Measurements from ENCODE around the gene ABR.
"Not testable (repeated sequence)": the region's sequence is repeated elsewhere in the genome, so short reads cannot be mapped to it uniquely, and the experiment has no call there.

Gene ABR

GRCh38 chr17:1107083-1107776, 72.6 kb downstream of the ABR start:
- Histone ChIP-seq H3K36me3 (ENCODE audit: control insufficient read depth in 4 of 4, insufficient read depth in 4 of 4, low read length in 3 of 4) (peaks cover 0 to 18% (median 0%) of the 10 kb centered on the region in 4 experiments), H3K4me1 (ENCODE audit: control extremely low read depth in 1 of 4, control insufficient read depth in 4 of 4, insufficient read depth in 4 of 4, low read length in 3 of 4) (peaks cover 0 to 53% (median 46%) of the 10 kb centered on the region in 4 experiments), H3K27me3 (replicated peaks in 2 of 5; ENCODE audit: control insufficient read depth in 4 of 5, insufficient read depth in 5 of 5, low read length in 4 of 5) (no peaks in the 10 kb centered on the region), H3K9me3 (ENCODE audit: control extremely low read depth in 1 of 5, control insufficient read depth in 4 of 5, insufficient read depth in 2 of 5, low read depth in 1 of 5, low read length in 4 of 5) (no peaks in the 10 kb centered on the region), H3K4me3 (ENCODE audit: control insufficient read depth in 1 of 7, extremely low read depth in 1 of 7, insufficient read depth in 4 of 7, low read depth in 2 of 7, low read length in 6 of 7) (no peak overlapping the region), H3K27ac (ENCODE audit: insufficient read depth in 1 of 2, low read depth in 1 of 2, low read length in 2 of 2, poor library complexity in 1 of 2, severe bottlenecking in 2 of 2) (no peak overlapping the region)
- ChIA-PET CTCF (no interaction called here), POLR2A (no interaction called here)
- 99% methylated on average over 14 of the region's 20 CpGs for whole genome bisulfite sequencing (ENCODE audit: insufficient coverage)
- DNase-seq = no peak

- peaks cover 0 to 24% (median 17%) of the 10 kb centered on the region in 4 experiments for H3K4me1 ChIP-seq (ENCODE audit: control extremely low read depth in 1 of 4, control insufficient read depth in 4 of 4, insufficient read depth in 4 of 4, low read length in 3 of 4)
- POLR2A ChIA-PET = no interaction called here
- no peaks in the 10 kb centered on the region for H3K9me3 ChIP-seq (ENCODE audit: control extremely low read depth in 1 of 5, control insufficient read depth in 4 of 5, insufficient read depth in 2 of 5, low read depth in 1 of 5, low read length in 4 of 5)
- 100% methylated on average over 4 of the region's 8 CpGs for WGBS (ENCODE audit: insufficient coverage)
- H3K4me3 ChIP-seq (ENCODE audit: control insufficient read depth in 1 of 7, extremely low read depth in 1 of 7, insufficient read depth in 4 of 7, low read depth in 2 of 7, low read length in 6 of 7) = no peak overlapping the region
- H3K36me3 ChIP-seq (ENCODE audit: control insufficient read depth in 4 of 4, insufficient read depth in 4 of 4, low read length in 3 of 4) = peaks cover 0 to 32% (median 6%) of the 10 kb centered on the region in 4 experiments
- DNase-seq = no peak
- H3K27me3 ChIP-seq (replicated peaks in 2 of 5; ENCODE audit: control insufficient read depth in 4 of 5, insufficient read depth in 5 of 5, low read length in 4 of 5) = no peaks in the 10 kb centered on the region
- H3K27ac ChIP-seq (ENCODE audit: insufficient read depth in 1 of 2, low read depth in 1 of 2, low read length in 2 of 2, poor library complexity in 1 of 2, severe bottlenecking in 2 of 2) = no peak overlapping the region
- CTCF ChIA-PET = interaction anchor here (1.0 kb wide), 1 partner anchor 84 kb away, joined by 3 read pairs; no protein-coding TSS in a partner anchor
Observed at GRCh38 chr17:1104222-1104621, 75.6 kb downstream of the ABR start.

- POLR2A ChIA-PET = no interaction called here
Observed at GRCh38 chr17:1100382-1100781, 79.4 kb downstream of the ABR start.

GRCh38 chr17:1099242-1099641, 80.5 kb downstream of the ABR start:
- POLR2A ChIA-PET = interaction anchor here (0.6 kb wide), 1 partner anchor 163 kb away, joined by 4 read pairs; no protein-coding TSS in a partner anchor
- no peak for DNase-seq
- WGBS (ENCODE audit: insufficient coverage) = 96% methylated on average over 9 of the region's 9 CpGs
- H3K36me3 ChIP-seq (ENCODE audit: control insufficient read depth in 4 of 4, insufficient read depth in 4 of 4, low read length in 3 of 4) = peaks cover 0 to 37% (median 13%) of the 10 kb centered on the region in 4 experiments
- CTCF ChIA-PET = no interaction called here
- H3K27ac ChIP-seq (ENCODE audit: insufficient read depth in 1 of 2, low read depth in 1 of 2, low read length in 2 of 2, poor library complexity in 1 of 2, severe bottlenecking in 2 of 2) = no peak overlapping the region
- H3K4me1 ChIP-seq (ENCODE audit: control extremely low read depth in 1 of 4, control insufficient read depth in 4 of 4, insufficient read depth in 4 of 4, low read length in 3 of 4) = peaks cover 2 to 35% (median 20%) of the 10 kb centered on the region in 4 experiments
- no peaks in the 10 kb centered on the region for H3K9me3 ChIP-seq (ENCODE audit: control extremely low read depth in 1 of 5, control insufficient read depth in 4 of 5, insufficient read depth in 2 of 5, low read depth in 1 of 5, low read length in 4 of 5)
- no peaks in the 10 kb centered on the region for H3K27me3 ChIP-seq (replicated peaks in 2 of 5; ENCODE audit: control insufficient read depth in 4 of 5, insufficient read depth in 5 of 5, low read length in 4 of 5)
- no peak overlapping the region for H3K4me3 ChIP-seq (ENCODE audit: control insufficient read depth in 1 of 7, extremely low read depth in 1 of 7, insufficient read depth in 4 of 7, low read depth in 2 of 7, low read length in 6 of 7)

More at GRCh38 chr17:1100382-1100781, 79.4 kb downstream of the ABR start:
- CTCF ChIA-PET = no interaction called here
- H3K4me1 ChIP-seq (ENCODE audit: control extremely low read depth in 1 of 4, control insufficient read depth in 4 of 4, insufficient read depth in 4 of 4, low read length in 3 of 4) = peaks cover 2 to 27% (median 18%) of the 10 kb centered on the region in 4 experiments
- H3K27me3 ChIP-seq (replicated peaks in 2 of 5; ENCODE audit: control insufficient read depth in 4 of 5, insufficient read depth in 5 of 5, low read length in 4 of 5) = no peaks in the 10 kb centered on the region
- H3K36me3 ChIP-seq (ENCODE audit: control insufficient read depth in 4 of 4, insufficient read depth in 4 of 4, low read length in 3 of 4) = peaks cover 0 to 34% (median 8%) of the 10 kb centered on the region in 4 experiments
- DNase-seq = no peak
- H3K9me3 ChIP-seq (ENCODE audit: control extremely low read depth in 1 of 5, control insufficient read depth in 4 of 5, insufficient read depth in 2 of 5, low read depth in 1 of 5, low read length in 4 of 5) = no peaks in the 10 kb centered on the region
- 95% methylated on average over 11 of the region's 11 CpGs for WGBS (ENCODE audit: insufficient coverage)
- no peak overlapping the region for H3K4me3 ChIP-seq (ENCODE audit: control insufficient read depth in 1 of 7, extremely low read depth in 1 of 7, insufficient read depth in 4 of 7, low read depth in 2 of 7, low read length in 6 of 7)
- no peak overlapping the region for H3K27ac ChIP-seq (ENCODE audit: insufficient read depth in 1 of 2, low read depth in 1 of 2, low read length in 2 of 2, poor library complexity in 1 of 2, severe bottlenecking in 2 of 2)

GRCh38 chr17:1097972-1098744, 81.6 kb downstream of the ABR start:
- CTCF ChIA-PET; H3K27me3 ChIP-seq (replicated peaks in 2 of 5; ENCODE audit: control insufficient read depth in 4 of 5, insufficient read depth in 5 of 5, low read length in 4 of 5); H3K27ac ChIP-seq (ENCODE audit: insufficient read depth in 1 of 2, low read depth in 1 of 2, low read length in 2 of 2, poor library complexity in 1 of 2, severe bottlenecking in 2 of 2); H3K9me3 ChIP-seq (ENCODE audit: control extremely low read depth in 1 of 5, control insufficient read depth in 4 of 5, insufficient read depth in 2 of 5, low read depth in 1 of 5, low read length in 4 of 5); POLR2A ChIA-PET; H3K4me3 ChIP-seq (ENCODE audit: control insufficient read depth in 1 of 7, extremely low read depth in 1 of 7, insufficient read depth in 4 of 7, low read depth in 2 of 7, low read length in 6 of 7): not testable (repeated sequence)
- peaks cover 2 to 35% (median 20%) of the 10 kb centered on the region in 4 experiments for H3K4me1 ChIP-seq (ENCODE audit: control extremely low read depth in 1 of 4, control insufficient read depth in 4 of 4, insufficient read depth in 4 of 4, low read length in 3 of 4)
- WGBS (ENCODE audit: insufficient coverage) = 93% methylated on average over 18 of the region's 19 CpGs
- peak in 1 of 3 donors; percentile 21 for DNase-seq
- peaks cover 0 to 42% (median 16%) of the 10 kb centered on the region in 4 experiments for H3K36me3 ChIP-seq (ENCODE audit: control insufficient read depth in 4 of 4, insufficient read depth in 4 of 4, low read length in 3 of 4)

- 9% methylated on average over 3 of the region's 9 CpGs for WGBS (ENCODE audit: insufficient coverage)
- CTCF ChIA-PET = interaction anchor here (0.7 to 1.4 kb wide), 3 partner anchors 9 to 101 kb away, joined by 3 to 4 read pairs (median 4); no protein-coding TSS in a partner anchor
- Histone ChIP-seq H3K27me3 (replicated peaks in 2 of 5; ENCODE audit: control insufficient read depth in 4 of 5, insufficient read depth in 5 of 5, low read length in 4 of 5) (no peaks in the 10 kb centered on the region), H3K27ac (ENCODE audit: insufficient read depth in 1 of 2, low read depth in 1 of 2, low read length in 2 of 2, poor library complexity in 1 of 2, severe bottlenecking in 2 of 2) (no peak overlapping the region), H3K4me3 (ENCODE audit: control insufficient read depth in 1 of 7, extremely low read depth in 1 of 7, insufficient read depth in 4 of 7, low read depth in 2 of 7, low read length in 6 of 7) (peak overlapping the region in 1 of 7 experiments; percentile 39), H3K9me3 (ENCODE audit: control extremely low read depth in 1 of 5, control insufficient read depth in 4 of 5, insufficient read depth in 2 of 5, low read depth in 1 of 5, low read length in 4 of 5) (no peaks in the 10 kb centered on the region), H3K4me1 (ENCODE audit: control extremely low read depth in 1 of 4, control insufficient read depth in 4 of 4, insufficient read depth in 4 of 4, low read length in 3 of 4) (peaks cover 2 to 35% (median 20%) of the 10 kb centered on the region in 4 experiments), H3K36me3 (ENCODE audit: control insufficient read depth in 4 of 4, insufficient read depth in 4 of 4, low read length in 3 of 4) (peaks cover 0 to 53% (median 18%) of the 10 kb centered on the region in 4 experiments)
- peak in 2 of 3 donors; percentile 34 to 39 for DNase-seq
- POLR2A ChIA-PET = interaction anchor here (0.5 to 0.6 kb wide), 2 partner anchors 26 to 334 kb away, joined by 3 read pairs; no protein-coding TSS in a partner anchor
Observed at GRCh38 chr17:1096215-1096614, 83.6 kb downstream of the ABR start.
